Middle frontal gyrus (tissue), 1 donor: ENCODE results near the gene CSNK1A1L.

Experiments
- DNase-seq: peaks from one replicate; pipeline ENCODE4 v3.0.0-alpha.2; 2015; ENCODE audit warnings: low spot score; ENCODE audit errors: extremely low spot score

Gene CSNK1A1L

GRCh38 chr13:37105251-37105714 is at the start of gene CSNK1A1L:
Gene CSNK1A1L, minus strand, starts transcription at chr13:37105664. Its CDS starts 408 bp downstream, at chr13:37105256.
- DNase-seq = no peak

- DNase-seq = no peak
Measured at GRCh38 chr13:37149380-37149779, 43.9 kb upstream of the CSNK1A1L start.

- DNase-seq = no peak
Measured at GRCh38 chr13:37148501-37148900, 43.0 kb upstream of the CSNK1A1L start.

- DNase-seq = no peak
Measured at GRCh38 chr13:37144661-37145060, 39.2 kb upstream of the CSNK1A1L start.

GRCh38 chr13:37143911-37144310 is 38.4 kb upstream of the CSNK1A1L start:
- no peak for DNase-seq

GRCh38 chr13:37142877-37143276 is 37.4 kb upstream of the CSNK1A1L start:
- no peak for DNase-seq

- DNase-seq = no peak
Measured at GRCh38 chr13:37141011-37141410, 35.5 kb upstream of the CSNK1A1L start.

GRCh38 chr13:37139356-37139755 is 33.9 kb upstream of the CSNK1A1L start:
- no peak for DNase-seq

- DNase-seq = no peak
Measured at GRCh38 chr13:37138926-37139325, 33.5 kb upstream of the CSNK1A1L start.

GRCh38 chr13:37138169-37138568 is 32.7 kb upstream of the CSNK1A1L start:
- no peak for DNase-seq

GRCh38 chr13:37136633-37137032 is 31.2 kb upstream of the CSNK1A1L start:
- DNase-seq = no peak

- DNase-seq = no peak
Measured at GRCh38 chr13:37136187-37136586, 30.7 kb upstream of the CSNK1A1L start.

- DNase-seq = no peak
Measured at GRCh38 chr13:37134411-37135041, 29.1 kb upstream of the CSNK1A1L start.

- no peak for DNase-seq
Measured at GRCh38 chr13:37132211-37132610, 26.7 kb upstream of the CSNK1A1L start.

- no peak for DNase-seq
Measured at GRCh38 chr13:37131092-37131491, 25.6 kb upstream of the CSNK1A1L start.

- DNase-seq = no peak
Measured at GRCh38 chr13:37129866-37130265, 24.4 kb upstream of the CSNK1A1L start.

- peak; percentile 43 for DNase-seq
Measured at GRCh38 chr13:37127691-37128241, 22.3 kb upstream of the CSNK1A1L start.

- DNase-seq = no peak
Measured at GRCh38 chr13:37123337-37123736, 17.9 kb upstream of the CSNK1A1L start.

- no peak for DNase-seq
Measured at GRCh38 chr13:37118016-37118415, 12.6 kb upstream of the CSNK1A1L start.

GRCh38 chr13:37114250-37114649 is 8.8 kb upstream of the CSNK1A1L start:
- no peak for DNase-seq

- no peak for DNase-seq
Measured at GRCh38 chr13:37113534-37113933, 8.1 kb upstream of the CSNK1A1L start.

GRCh38 chr13:37109051-37109678 is 3.7 kb upstream of the CSNK1A1L start:
- DNase-seq = peak; percentile 67

GRCh38 chr13:37107868-37108267 is 2.4 kb upstream of the CSNK1A1L start:
- DNase-seq = no peak
